Stimulated activated CD8-positive, alpha-beta memory T cell treated with anti-CD3 and anti-CD28 coated beads, Interleukin-2, amount 100 ng/mL, for 48 hours (primary cell): ENCODE measurements around the gene RALGAPA2.

ENCODE experiments used
- DNase-seq, 2 donors: peaks; one replicate each; pipeline ENCODE4 v3.0.0-alpha.2; 2020; ENCODE audit warnings: low read depth in 2 of 2

The RALGAPA2 gene

GRCh38 chr20:20721489-20721888 lies 9.0 kb upstream of the RALGAPA2 start:
- DNase-seq = no peak

GRCh38 chr20:20720158-20720557 lies 7.7 kb upstream of the RALGAPA2 start:
- DNase-seq = no peak

- no peak for DNase-seq
Measured at GRCh38 chr20:20719411-20719810, 7.0 kb upstream of the RALGAPA2 start.

- DNase-seq = no peak
Measured at GRCh38 chr20:20713244-20713765, 861 bp upstream of the RALGAPA2 start.

GRCh38 chr20:20712004-20712473 lies 405 bp downstream of the RALGAPA2 start:
- no peak for DNase-seq

- no peak for DNase-seq
Measured at GRCh38 chr20:20711413-20711812, 1.0 kb downstream of the RALGAPA2 start.

- no peak for DNase-seq
Measured at GRCh38 chr20:20710443-20711315, 1.8 kb downstream of the RALGAPA2 start.

GRCh38 chr20:20709887-20710286 lies 2.6 kb downstream of the RALGAPA2 start:
- no peak for DNase-seq

- DNase-seq = no peak
Measured at GRCh38 chr20:20706285-20706684, 6.2 kb downstream of the RALGAPA2 start.

GRCh38 chr20:20702330-20703245 lies 9.9 kb downstream of the RALGAPA2 start:
- DNase-seq = no peak

GRCh38 chr20:20699917-20700316 lies 12.5 kb downstream of the RALGAPA2 start:
- no peak for DNase-seq

- no peak for DNase-seq
Measured at GRCh38 chr20:20699144-20699543, 13.3 kb downstream of the RALGAPA2 start.

- no peak for DNase-seq
Measured at GRCh38 chr20:20697325-20697845, 15.1 kb downstream of the RALGAPA2 start.

- DNase-seq = no peak
Measured at GRCh38 chr20:20695250-20695816, 17.1 kb downstream of the RALGAPA2 start.

GRCh38 chr20:20694591-20694990 lies 17.9 kb downstream of the RALGAPA2 start:
- no peak for DNase-seq

GRCh38 chr20:20692587-20692986 lies 19.9 kb downstream of the RALGAPA2 start:
- no peak for DNase-seq

GRCh38 chr20:20691477-20692235 lies 20.8 kb downstream of the RALGAPA2 start:
- no peak for DNase-seq

- no peak for DNase-seq
Measured at GRCh38 chr20:20690676-20691476, 21.6 kb downstream of the RALGAPA2 start.

- no peak for DNase-seq
Measured at GRCh38 chr20:20687319-20687718, 25.1 kb downstream of the RALGAPA2 start.

GRCh38 chr20:20685635-20686034 lies 26.8 kb downstream of the RALGAPA2 start:
- no peak for DNase-seq
